Heart left ventricle (tissue), 16 donors: Measurements from ENCODE around the gene EPYC. TPM values are rescaled to one million over a fixed set of nuclear protein-coding genes. Genes with fewer than 3 reads are reported as not detected.

Source experiments
- ATAC-seq, 4 donors: fragments of 200-7000 bp; cut with Tn5 transposase; one replicate each; pipeline ENCODE4 v1.9.1; 2020 to 2022; ENCODE audit warnings: moderate library complexity in 4 of 4, mild to moderate bottlenecking in 3 of 4, moderate number of reproducible peaks in 1 of 4
- DNase-seq, 5 donors: peaks; one replicate each; pipeline ENCODE4 v3.0.0-alpha.2; 2020
- H3K27ac ChIP-seq, 12 donors: fragments of 200-600 bp; sonication (generic) in 4 of 12; one replicate each; pipeline versions ENCODE4 v1.5.0 to v1.8.0; 2016 to 2022; ENCODE audit warnings: mild to moderate bottlenecking in 2 of 12
- H3K27me3 ChIP-seq, 9 donors: fragments of 200-600 bp; sonication (generic) in 2 of 9; one replicate each; pipeline versions ENCODE4 v1.5.1 to v1.8.0; 2016 to 2022; ENCODE audit warnings: mild to moderate bottlenecking in 3 of 9
- H3K36me3 ChIP-seq, 9 donors: fragments of 200-600 bp; sonication (generic) in 2 of 9; one replicate each; pipeline versions ENCODE4 v1.5.0 to v1.8.0; 2018 to 2022; ENCODE audit warnings: mild to moderate bottlenecking in 2 of 9
- H3K4me1 ChIP-seq, 12 donors: fragments of 200-600 bp; sonication (generic) in 4 of 12; one replicate each; pipeline versions ENCODE4 v1.5.0 to v1.8.0; 2016 to 2022; ENCODE audit warnings: mild to moderate bottlenecking in 3 of 12
- H3K4me3 ChIP-seq, 12 donors: fragments of 200-600 bp; sonication (generic) in 4 of 12; one replicate each; pipeline versions ENCODE4 v1.5.0 to v1.8.0; 2017 to 2022; ENCODE audit warnings: mild to moderate bottlenecking in 9 of 12, moderate library complexity in 4 of 12
- H3K9me3 ChIP-seq, 12 donors: fragments of 200-600 bp; sonication (generic) in 4 of 12; one replicate each; pipeline versions ENCODE4 v1.5.0 to v1.8.0; 2016 to 2022; ENCODE audit warnings: mild to moderate bottlenecking in 1 of 12
- CTCF ChIP-seq, 12 donors: fragments of 200-600 bp; sonication (generic) in 4 of 12; IDR thresholded peaks; one replicate each; pipeline versions ENCODE4 v1.5.0 to v1.8.0; 2018 to 2022; ENCODE audit warnings: antibody characterized with exemption in 12 of 12, mild to moderate bottlenecking in 5 of 12
- POLR2A ChIP-seq, 2 donors: fragments of 450-650 bp; IDR thresholded peaks; one replicate each; pipeline ENCODE4 v1.6.1; 2017; ENCODE audit warnings: antibody characterized with exemption in 2 of 2, mild to moderate bottlenecking in 2 of 2, moderate library complexity in 2 of 2
- WGBS, 4 donors: extraction: QIAGEN DNeasy Blood & Tissue Kit in 2 of 4; methylation state at CpG; one replicate each; pipeline versions ENCODE4 v1.1.5 to v1.1.7; 2013 to 2018; 5-methylcytosine and 5-hydroxymethylcytosine counted together
- intact Hi-C, 10 donors: fragments of 100-400 bp; cut with DNase I; formaldehyde crosslinking; loops; one replicate each; pipeline versions ENCODE4 v1.11.1 to v1.14.2; 2022
- polyA plus RNA-seq, 2 donors: library from polyadenylated mRNA; stranded (reverse); fragments of 200-250 nt; gene quantifications; one replicate each; pipeline ENCODE4 v1.2.3, GENCODE V29; 2013
- total RNA-seq, 9 donors: library from RNA; depleted of rRNA in 2 of 9; stranded (reverse); fragments of >200 nt in 2 of 9; fragmentation: NEBNext Ultra II Directional in 3 of 9; extraction: Animal tissue kit (Norgen Biotek cat#: 25700) in 3 of 9; gene quantifications; one replicate each; pipeline versions ENCODE4 v1.1.0 to v1.2.4, GENCODE V29; 2016 to 2023
- donor health status: ischemic (EF 13 %, LVEDD 7.1; RV severe dilation, severe dysfunction).
- donor health status: healthy with polysubstance abuse.
- donor health status: DM: no; HTN: yes; CAD: no.
- donor health status: DM: no; HTN: no; CAD: no.
- donor health status: ischemic (EF 25% LVEDD 6.9; RV normal size, moderate dysfunction).
- donor health status: ischemic (EF 25% LVEDD 5.7; RV mildly dilated, moderate dysfunction).
- donor health status: healthy.
- donor health status: DM: yes; HTN: yes; CAD: no.
- donor health status: ischemic (EF 35%, LVEDD 5.7; RV mildly dilated, moderate dysfunction).
- donor health status: nonischemic (EF 11% LVEDD 7.7; RV severe dilation, severe dysfunction).
- donor health status: DM: yes; HTN: yes; CAD: no.
- donor health status: PGD.
- donor health status: ischemic (EF 29% LVEDD 5.4; RV normal size, mild dysfunction).
- donor health status: nonischemic (EF 23%, LVEDD 6.1; RV moderate dilation, normal function).

Gene EPYC
- total and polyA plus RNA-seq, 11 donors, result not detected

GRCh38 chr12:90936230-90937005 is 68.4 kb downstream of the EPYC start:
- no peaks in the 10 kb centered on the region for H3K36me3 ChIP-seq
- no peaks in the 10 kb centered on the region for H3K27me3 ChIP-seq
- TF ChIP-seq POLR2A (IDR thresholded peaks at IDR 0.05) (no peak), CTCF (IDR thresholded peaks at IDR 0.05) (no peak)
- peaks cover 0 to 6% (median 0%) of the 10 kb centered on the region in 12 donors for H3K9me3 ChIP-seq
- 96 to 100% (median 97%) methylated on average over 5 of the region's 5 CpGs for WGBS, 4 donors
- DNase-seq (no peak), ATAC-seq (no peak)
- H3K4me3 ChIP-seq, result no peak overlapping the region
- H3K4me1 ChIP-seq, result peaks cover 0 to 4% (median 0%) of the 10 kb centered on the region in 12 donors
- no peak overlapping the region for H3K27ac ChIP-seq
- intact Hi-C loops, result no loop called here

DNA sequence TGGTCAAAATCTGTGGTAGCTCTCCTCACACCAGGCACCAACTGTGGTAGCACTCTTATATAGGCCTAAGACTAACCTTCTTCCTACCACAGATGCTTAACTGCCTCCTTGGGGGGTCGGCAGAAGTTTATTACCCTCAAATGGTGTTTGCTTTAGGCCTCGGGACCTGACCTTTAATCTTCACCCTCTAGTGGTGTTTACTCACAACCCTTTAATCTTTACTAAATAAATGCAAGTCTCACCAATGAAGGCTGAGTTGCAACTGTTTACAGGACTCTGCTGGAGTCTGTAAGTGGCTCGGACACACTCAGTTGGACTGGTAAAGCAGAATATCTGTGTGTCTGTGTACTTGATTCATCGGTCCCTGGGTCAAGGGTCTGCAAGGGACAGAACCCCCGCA is 79.2 kb downstream of the EPYC start:
- TF ChIP-seq POLR2A (IDR thresholded peaks at IDR 0.05) (no peak), CTCF (IDR thresholded peaks at IDR 0.05) (no peak)
- WGBS, 4 donors, result 83 to 86% (median 85%) methylated on average over 5 of the region's 5 CpGs
- ATAC-seq (no peak), DNase-seq (no peak)
- intact Hi-C loops, result no loop called here
- Histone ChIP-seq H3K36me3 (no peaks in the 10 kb centered on the region), H3K4me1 (peaks cover 0 to 7% (median 0%) of the 10 kb centered on the region in 12 donors), H3K27me3 (no peaks in the 10 kb centered on the region), H3K9me3 (peaks cover 0 to 29% (median 21%) of the 10 kb centered on the region in 12 donors), H3K27ac (no peak overlapping the region), H3K4me3 (no peak overlapping the region)

DNA sequence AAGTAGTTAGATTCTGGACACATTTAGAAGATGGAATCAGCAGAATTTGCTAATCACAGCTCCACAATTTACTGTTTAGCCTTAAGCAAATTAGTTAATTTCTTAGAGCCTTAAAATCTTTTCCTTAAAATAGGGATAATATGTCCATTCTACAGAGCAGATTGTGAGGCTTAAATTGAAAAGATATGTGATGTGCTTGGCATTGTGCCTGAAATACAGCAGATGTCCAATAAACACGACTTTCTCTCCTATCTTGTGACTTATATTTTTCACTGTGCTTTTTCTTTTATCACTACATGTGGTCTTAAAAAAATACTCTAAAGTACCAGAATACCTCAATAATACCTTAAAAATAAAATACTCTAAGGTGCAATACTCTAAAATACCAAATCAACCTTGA is 80.4 kb downstream of the EPYC start:
- DNase-seq (no peak), ATAC-seq (no peak)
- peaks cover 0 to 7% (median 0%) of the 10 kb centered on the region in 12 donors for H3K4me1 ChIP-seq
- no peaks in the 10 kb centered on the region for H3K36me3 ChIP-seq
- no peak overlapping the region for H3K4me3 ChIP-seq
- no peaks in the 10 kb centered on the region for H3K27me3 ChIP-seq
- intact Hi-C loops, result no loop called here
- no peak for TF ChIP-seq POLR2A (IDR thresholded peaks at IDR 0.05)
- no peak for TF ChIP-seq CTCF (IDR thresholded peaks at IDR 0.05)
- WGBS, 4 donors, result 43 to 62% (median 48%) methylated on average over 1 of the region's 1 CpG
- H3K27ac ChIP-seq, result no peak overlapping the region
- peaks cover 0 to 18% (median 10%) of the 10 kb centered on the region in 12 donors for H3K9me3 ChIP-seq

GRCh38 chr12:90922145-90922627 is 82.6 kb downstream of the EPYC start:
- Histone ChIP-seq H3K27me3 (no peaks in the 10 kb centered on the region), H3K4me1 (peaks cover 0 to 7% (median 0%) of the 10 kb centered on the region in 12 donors), H3K4me3 (no peak overlapping the region), H3K27ac (no peak overlapping the region), H3K36me3 (no peaks in the 10 kb centered on the region), H3K9me3 (peaks cover 0 to 3% (median 0%) of the 10 kb centered on the region in 12 donors)
- intact Hi-C loops, result no loop called here
- no peak for TF ChIP-seq POLR2A (IDR thresholded peaks at IDR 0.05)
- TF ChIP-seq CTCF (IDR thresholded peaks at IDR 0.05), result no peak
- ATAC-seq (no peak), DNase-seq (no peak)
